B cell (primary cell): ENCODE measurements around the gene HOXC4. TPM values are rescaled to one million over a fixed set of nuclear protein-coding genes. Genes with fewer than 3 reads are reported as not detected.

Experiments used
- ATAC-seq: fragments of 200-7000 bp; cut with Tn5 transposase; one replicate; pipeline ENCODE4 v1.10.0; 2021; ENCODE audit warnings: low read depth, mild to moderate bottlenecking, moderate number of reproducible peaks, moderate library complexity
- CTCF ChIA-PET: fragments of 350-600 bp; sonication (Branson Sonifier 250); formaldehyde crosslinking; loops from one replicate; lab custom pipeline; 2021; ENCODE audit warnings: antibody characterized with exemption, inconsistent platforms; lab: Charles Lee
- POLR2A ChIA-PET: fragments of 350-600 bp; sonication (Branson Sonifier 250); formaldehyde crosslinking; loops from one replicate; lab custom pipeline; 2021; ENCODE audit warnings: antibody characterized with exemption; lab: Charles Lee
- DNase-seq: peaks from one replicate; pipeline ENCODE4 v3.0.0; 2013
- H2AFZ ChIP-seq: 2 replicates; pipeline ENCODE4 v1.6.1; 2012; ENCODE audit warnings: mild to moderate bottlenecking, low read depth, low read length; ENCODE audit not compliant: insufficient read depth, poor library complexity, severe bottlenecking
- H3K27ac ChIP-seq, 2 donors: 1 replicate in 1 of 2; 2 replicates in 1 of 2; pipeline ENCODE4 v1.5.1; 2012 to 2013; ENCODE audit warnings: low read length in 2 of 2, mild to moderate bottlenecking in 2 of 2, moderate library complexity in 1 of 2
- H3K27me3 ChIP-seq, 4 experiments: fragments of 200-600 bp in 1 of 4; sonication (generic) in 1 of 4; replicated peaks in 1 of 4; 1 replicate in 2 of 4; 2 replicates in 2 of 4; pipeline versions ENCODE4 v1.6.1 to v1.7.0; 2013 to 2016; ENCODE audit warnings: low read length in 3 of 4, mild to moderate bottlenecking in 2 of 4, mixed read lengths in 1 of 4, moderate library complexity in 1 of 4; ENCODE audit not compliant: insufficient read depth in 4 of 4, control insufficient read depth in 3 of 4; ENCODE audit errors: control extremely low read depth in 1 of 4
- H3K36me3 ChIP-seq, 2 experiments: replicated peaks in 1 of 2; 1 replicate in 1 of 2; 2 replicates in 1 of 2; pipeline versions ENCODE4 v1.6.1 to v1.7.1; 2013; ENCODE audit warnings: low read length in 1 of 2; ENCODE audit not compliant: insufficient read depth in 2 of 2, control insufficient read depth in 1 of 2; ENCODE audit errors: control extremely low read depth in 1 of 2, extremely low read depth in 1 of 2
- H3K4me1 ChIP-seq, 2 donors: fragments of 200-600 bp in 1 of 2; sonication (generic) in 1 of 2; 1 replicate in 1 of 2; 2 replicates in 1 of 2; pipeline versions ENCODE4 v1.5.1 to v1.6.1; 2013 to 2017; ENCODE audit warnings: low read length in 2 of 2; ENCODE audit not compliant: control insufficient read depth in 2 of 2, insufficient read depth in 2 of 2
- H3K4me2 ChIP-seq: replicated peaks from 2 replicates; pipeline ENCODE3; 2012; ENCODE audit warnings: mild to moderate bottlenecking, low read depth, low read length; ENCODE audit not compliant: poor library complexity, severe bottlenecking
- H3K4me3 ChIP-seq, 5 experiments: fragments of 200-600 bp in 1 of 5; sonication (generic) in 1 of 5; 1 replicate in 3 of 5; 2 replicates in 2 of 5; pipeline versions ENCODE4 v1.5.1 to v1.7.0; 2011 to 2016; ENCODE audit warnings: low read length in 4 of 5, mild to moderate bottlenecking in 4 of 5, low read depth in 2 of 5, control low read depth in 1 of 5, moderate library complexity in 1 of 5; ENCODE audit not compliant: insufficient read depth in 1 of 5; ENCODE audit errors: control extremely low read depth in 1 of 5, extremely low read depth in 1 of 5
- H3K79me2 ChIP-seq: fragments of 200-600 bp; sonication (generic); one replicate; pipeline ENCODE4 v1.6.0; 2016; ENCODE audit warnings: low read length; ENCODE audit not compliant: control insufficient read depth, insufficient read depth
- H3K9ac ChIP-seq: fragments of 200-600 bp; sonication (generic); 2 replicates; pipeline ENCODE4 v1.6.1; 2017; ENCODE audit warnings: mild to moderate bottlenecking, low read length, moderate library complexity
- H3K9me3 ChIP-seq, 3 donors: one replicate each; pipeline versions ENCODE4 v1.6.1 to v1.7.1; 2013; ENCODE audit warnings: low read length in 2 of 3; ENCODE audit not compliant: control insufficient read depth in 2 of 3, insufficient read depth in 1 of 3; ENCODE audit errors: control extremely low read depth in 1 of 3
- H4K20me1 ChIP-seq: 2 replicates; pipeline ENCODE4 v1.6.0; 2012; ENCODE audit warnings: mild to moderate bottlenecking, low read length; ENCODE audit not compliant: insufficient read depth, control insufficient read depth, poor library complexity, severe bottlenecking
- H3K27ac Mint-ChIP-seq: one replicate; pipeline ENCODE4 v1.8.0; 2021; ENCODE audit warnings: mixed read lengths
- H3K27me3 Mint-ChIP-seq: one replicate; pipeline ENCODE4 v1.8.0; 2021; ENCODE audit warnings: mixed read lengths
- H3K4me1 Mint-ChIP-seq: one replicate; pipeline ENCODE4 v1.8.0; 2021; ENCODE audit warnings: mixed read lengths
- H3K4me3 Mint-ChIP-seq: one replicate; pipeline ENCODE4 v1.8.0; 2021; ENCODE audit warnings: mixed read lengths
- H3K9me3 Mint-ChIP-seq: one replicate; pipeline ENCODE4 v1.8.0; 2022; ENCODE audit warnings: mixed read lengths; ENCODE audit not compliant: insufficient read depth
- EZH2 ChIP-seq: IDR thresholded peaks from 2 replicates; pipeline ENCODE4 v1.6.1; 2012; ENCODE audit warnings: borderline replicate concordance, low read depth, mild to moderate bottlenecking, moderate library complexity, low read length; ENCODE audit not compliant: insufficient read depth, poor library complexity, severe bottlenecking
- WGBS: methylation state at CpG from one replicate; pipeline ENCODE4 v1.1.5; 2013; ENCODE audit warnings: missing lambda C conversion rate; ENCODE audit not compliant: insufficient coverage; 5-methylcytosine and 5-hydroxymethylcytosine counted together
- intact Hi-C: fragments of 100-400 bp; cut with micrococcal nuclease; formaldehyde crosslinking; loops from one replicate; pipeline ENCODE4 v1.10.0; 2022
- polyA plus RNA-seq: library from polyadenylated mRNA; depleted of rRNA; stranded (reverse); fragments of >200 nt; gene quantifications from 2 replicates; pipeline ENCODE4 v1.2.3, GENCODE V29; 2012
- total RNA-seq, 2 donors: library from RNA; stranded (reverse); fragments of 120-200 nt in 1 of 2; gene quantifications; 1 replicate in 1 of 2; 2 replicates in 1 of 2; pipeline versions ENCODE4 v1.2.3 to v1.2.4, GENCODE V29; 2013 to 2022
- TF ChIP-seq, protein P1 (sequence below): fragments of 200-600 bp; IDR thresholded peaks from one replicate; pipeline ENCODE4 v1.8.0; 2022; ENCODE audit warnings: antibody characterized with exemption, mild to moderate bottlenecking

Gene HOXC4
- total and polyA plus RNA-seq, 2 donors (not counting 1 experiment from before 2014, with no cell fraction given), result 4.3 to 6.5 TPM

DNA sequence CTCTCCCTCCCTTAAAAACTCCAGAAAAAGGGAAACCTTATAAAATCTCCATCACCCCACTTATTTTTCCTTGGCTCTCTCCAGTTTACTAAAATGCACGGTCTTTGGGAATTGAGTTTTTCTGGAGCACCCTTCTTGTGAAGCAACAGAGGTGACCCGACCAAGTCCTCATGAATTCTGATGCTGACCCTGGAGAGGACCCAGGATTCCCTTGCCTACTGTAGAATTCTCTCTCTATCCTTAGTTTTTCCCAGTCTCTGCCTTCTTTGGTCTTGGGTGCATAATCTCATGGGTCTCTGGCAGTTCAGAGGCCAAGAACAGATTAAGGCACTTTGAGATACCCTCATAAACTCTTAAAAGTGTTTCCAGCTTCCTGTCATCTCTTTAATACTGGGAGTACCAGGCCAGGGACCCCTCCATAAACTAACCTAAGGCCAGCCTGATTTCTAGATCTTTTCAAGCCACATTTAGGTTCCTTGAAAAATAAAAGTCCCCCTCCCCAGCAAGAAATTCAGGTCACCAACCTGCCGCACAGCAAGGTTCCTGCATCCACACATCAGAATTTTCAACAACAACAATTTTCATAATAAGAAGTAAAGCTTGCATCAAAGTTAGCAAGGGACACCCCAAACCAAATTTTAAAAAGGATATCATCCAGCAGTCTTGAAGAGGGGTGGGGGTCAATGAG, 5.1 kb upstream of the HOXC4 start:
- Histone ChIP-seq H3K9ac (no peak overlapping the region), H3K4me2 (no peak overlapping the region), H3K36me3 (no peaks in the 10 kb centered on the region), H3K27ac (no peak overlapping the region), H2AFZ (no peak overlapping the region), H3K4me3 (no peak overlapping the region), H3K9me3 (peaks cover 0 to 41% (median 2%) of the 10 kb centered on the region in 3 donors), H3K4me1 (peaks cover 43 to 46% of the 10 kb centered on the region in 2 donors), H3K27me3 (peaks cover 2 to 93% (median 79%) of the 10 kb centered on the region in 4 experiments), H3K79me2 (no peaks in the 10 kb centered on the region), H4K20me1 (no peaks in the 10 kb centered on the region)
- 68% methylated on average over 3 of the region's 3 CpGs for WGBS
- no peaks in the 10 kb centered on the region for H3K9me3 Mint-ChIP-seq
- POLR2A ChIA-PET, result no interaction called here
- H3K27ac Mint-ChIP-seq, result no peak overlapping the region
- DNase-seq (no peak), ATAC-seq (no peak)
- CTCF ChIA-PET, result interaction anchor here (1.1 kb wide), 1 partner anchor 18 kb away, joined by 3 read pairs; no protein-coding TSS in a partner anchor
- TF ChIP-seq EZH2, result no peak
- TF ChIP-seq, protein P1, sequence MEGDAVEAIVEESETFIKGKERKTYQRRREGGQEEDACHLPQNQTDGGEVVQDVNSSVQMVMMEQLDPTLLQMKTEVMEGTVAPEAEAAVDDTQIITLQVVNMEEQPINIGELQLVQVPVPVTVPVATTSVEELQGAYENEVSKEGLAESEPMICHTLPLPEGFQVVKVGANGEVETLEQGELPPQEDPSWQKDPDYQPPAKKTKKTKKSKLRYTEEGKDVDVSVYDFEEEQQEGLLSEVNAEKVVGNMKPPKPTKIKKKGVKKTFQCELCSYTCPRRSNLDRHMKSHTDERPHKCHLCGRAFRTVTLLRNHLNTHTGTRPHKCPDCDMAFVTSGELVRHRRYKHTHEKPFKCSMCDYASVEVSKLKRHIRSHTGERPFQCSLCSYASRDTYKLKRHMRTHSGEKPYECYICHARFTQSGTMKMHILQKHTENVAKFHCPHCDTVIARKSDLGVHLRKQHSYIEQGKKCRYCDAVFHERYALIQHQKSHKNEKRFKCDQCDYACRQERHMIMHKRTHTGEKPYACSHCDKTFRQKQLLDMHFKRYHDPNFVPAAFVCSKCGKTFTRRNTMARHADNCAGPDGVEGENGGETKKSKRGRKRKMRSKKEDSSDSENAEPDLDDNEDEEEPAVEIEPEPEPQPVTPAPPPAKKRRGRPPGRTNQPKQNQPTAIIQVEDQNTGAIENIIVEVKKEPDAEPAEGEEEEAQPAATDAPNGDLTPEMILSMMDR, result no peak
- intact Hi-C loops, result no loop called here
- H3K27me3 Mint-ChIP-seq, result peaks cover 77% of the 10 kb centered on the region
- peaks cover 35% of the 10 kb centered on the region for H3K4me1 Mint-ChIP-seq
- no peak overlapping the region for H3K4me3 Mint-ChIP-seq

DNA sequence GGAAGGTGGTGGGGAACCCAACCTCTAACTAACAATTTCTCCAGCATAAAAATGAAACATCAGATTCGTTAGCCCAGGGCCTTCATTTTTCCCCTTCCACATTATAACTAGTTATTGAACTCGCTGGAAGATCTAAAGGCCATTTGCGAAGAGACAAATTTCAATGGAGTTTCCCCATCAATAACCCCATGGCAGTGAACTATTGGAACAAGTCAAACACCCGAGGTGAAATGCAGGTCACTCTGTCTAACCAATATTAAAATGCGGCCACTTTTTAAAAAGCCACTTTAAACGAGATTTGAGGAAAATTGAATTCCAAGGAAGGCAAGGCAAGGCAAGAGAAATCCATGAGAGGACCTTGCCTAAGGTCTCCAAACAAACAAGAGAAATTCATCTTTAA, 4.5 kb upstream of the HOXC4 start:
- WGBS, result 72% methylated on average over 3 of the region's 6 CpGs
- CTCF ChIA-PET, result interaction anchor here (1.1 kb wide), 1 partner anchor 19 kb away, joined by 3 read pairs; no protein-coding TSS in a partner anchor

More for the DNA sequence above, 4.5 kb upstream of the HOXC4 start:
- Mint-ChIP-seq H3K27ac (no peak overlapping the region), H3K4me3 (no peak overlapping the region), H3K4me1 (peaks cover 40% of the 10 kb centered on the region), H3K9me3 (no peaks in the 10 kb centered on the region), H3K27me3 (peaks cover 76% of the 10 kb centered on the region)
- H3K27me3 ChIP-seq, result peaks cover 2 to 92% (median 76%) of the 10 kb centered on the region in 4 experiments
- H3K79me2 ChIP-seq, result no peaks in the 10 kb centered on the region
- H3K4me1 ChIP-seq, result peaks cover 43 to 49% of the 10 kb centered on the region in 2 donors
- H3K27ac ChIP-seq, result no peak overlapping the region
- H3K4me3 ChIP-seq, result no peak overlapping the region
- POLR2A ChIA-PET, result no interaction called here
- H3K36me3 ChIP-seq, result no peaks in the 10 kb centered on the region
- no peak for ATAC-seq
- TF ChIP-seq, protein P1, result no peak
- no peak overlapping the region for H2AFZ ChIP-seq
- peaks cover 0 to 46% (median 2%) of the 10 kb centered on the region in 3 donors for H3K9me3 ChIP-seq
- no peak overlapping the region for H3K9ac ChIP-seq
- H3K4me2 ChIP-seq, result no peak overlapping the region
- intact Hi-C loops, result no loop called here
- DNase-seq, result no peak
- no peaks in the 10 kb centered on the region for H4K20me1 ChIP-seq
